ENCODE data around the gene CHMP4A.

Gene CHMP4A

DNA sequence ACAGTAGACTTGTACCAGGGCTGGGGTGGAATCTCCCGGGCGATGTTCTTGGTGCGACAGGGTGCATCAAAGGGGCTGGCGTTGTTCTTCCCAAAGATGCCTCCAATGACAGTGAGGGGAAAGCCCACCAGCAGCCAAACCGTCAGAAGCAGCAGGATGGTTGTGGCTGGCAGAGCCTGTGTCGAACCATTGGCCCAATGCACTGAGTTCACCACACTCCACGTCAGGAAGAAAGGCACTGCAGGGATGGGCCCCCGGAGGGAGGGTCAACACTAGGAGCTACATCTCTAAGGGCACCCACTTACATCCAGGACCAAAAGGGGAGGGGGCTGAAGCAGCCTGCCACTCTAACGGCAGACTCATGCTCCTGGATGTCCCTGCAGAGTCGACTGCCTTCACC is 22.9 kb downstream of the CHMP4A start:
- TF ChIP-seq, protein P1, sequence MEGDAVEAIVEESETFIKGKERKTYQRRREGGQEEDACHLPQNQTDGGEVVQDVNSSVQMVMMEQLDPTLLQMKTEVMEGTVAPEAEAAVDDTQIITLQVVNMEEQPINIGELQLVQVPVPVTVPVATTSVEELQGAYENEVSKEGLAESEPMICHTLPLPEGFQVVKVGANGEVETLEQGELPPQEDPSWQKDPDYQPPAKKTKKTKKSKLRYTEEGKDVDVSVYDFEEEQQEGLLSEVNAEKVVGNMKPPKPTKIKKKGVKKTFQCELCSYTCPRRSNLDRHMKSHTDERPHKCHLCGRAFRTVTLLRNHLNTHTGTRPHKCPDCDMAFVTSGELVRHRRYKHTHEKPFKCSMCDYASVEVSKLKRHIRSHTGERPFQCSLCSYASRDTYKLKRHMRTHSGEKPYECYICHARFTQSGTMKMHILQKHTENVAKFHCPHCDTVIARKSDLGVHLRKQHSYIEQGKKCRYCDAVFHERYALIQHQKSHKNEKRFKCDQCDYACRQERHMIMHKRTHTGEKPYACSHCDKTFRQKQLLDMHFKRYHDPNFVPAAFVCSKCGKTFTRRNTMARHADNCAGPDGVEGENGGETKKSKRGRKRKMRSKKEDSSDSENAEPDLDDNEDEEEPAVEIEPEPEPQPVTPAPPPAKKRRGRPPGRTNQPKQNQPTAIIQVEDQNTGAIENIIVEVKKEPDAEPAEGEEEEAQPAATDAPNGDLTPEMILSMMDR (IDR thresholded peaks at IDR 0.05; ENCODE audit: low read depth, low read length, missing control alignments), result no peak
- no peak for DNase-seq (ENCODE audit: low read depth)
- H3K4me3 ChIP-seq (ENCODE audit: low read depth, low read length), result no peak overlapping the region

DNA sequence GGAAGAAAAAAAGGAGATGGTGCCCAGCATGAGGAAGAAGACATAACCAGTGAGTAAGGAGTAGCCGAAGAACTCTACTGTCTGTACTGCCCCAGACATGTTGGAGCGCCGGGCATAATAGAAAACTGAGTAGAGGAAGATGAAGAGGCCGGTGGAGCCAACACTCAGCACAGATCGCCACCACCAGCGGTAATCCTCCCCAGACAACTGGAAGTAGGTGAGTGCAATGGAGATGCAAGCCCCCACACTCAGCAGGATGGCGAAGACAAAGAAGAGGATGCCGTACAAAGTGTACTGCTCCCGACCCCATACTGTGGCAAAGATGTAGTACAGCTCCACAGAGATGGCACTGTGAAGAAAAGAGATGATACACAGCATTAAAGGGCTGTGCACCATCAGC is 23.8 kb downstream of the CHMP4A start:
- no peak overlapping the region for H3K4me3 ChIP-seq (ENCODE audit: low read depth, low read length)
- TF ChIP-seq, protein P1 (IDR thresholded peaks at IDR 0.05; ENCODE audit: low read depth, low read length, missing control alignments), result no peak
- no peak for DNase-seq (ENCODE audit: low read depth)

DNA sequence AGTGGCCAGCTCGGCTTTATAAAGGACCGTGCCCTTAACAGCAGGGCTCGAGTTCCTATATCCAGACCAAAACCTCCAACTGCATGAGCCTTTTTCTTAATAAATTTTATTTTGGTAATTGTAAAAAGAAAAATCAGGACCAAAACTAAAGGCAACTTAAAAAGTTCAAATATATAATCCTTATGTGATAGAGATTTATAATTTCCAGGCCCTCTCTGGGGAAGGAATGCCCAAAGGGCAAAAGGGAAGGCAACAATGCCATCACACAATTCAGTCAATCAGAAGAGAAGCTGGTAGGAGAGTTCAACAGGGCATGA is 24.3 kb downstream of the CHMP4A start:
- TF ChIP-seq, protein P1 (IDR thresholded peaks at IDR 0.05; ENCODE audit: low read depth, low read length, missing control alignments), result no peak
- no peak for DNase-seq (ENCODE audit: low read depth)
- peak overlapping the region; percentile 83 for H3K4me3 ChIP-seq (ENCODE audit: low read depth, low read length)

DNA sequence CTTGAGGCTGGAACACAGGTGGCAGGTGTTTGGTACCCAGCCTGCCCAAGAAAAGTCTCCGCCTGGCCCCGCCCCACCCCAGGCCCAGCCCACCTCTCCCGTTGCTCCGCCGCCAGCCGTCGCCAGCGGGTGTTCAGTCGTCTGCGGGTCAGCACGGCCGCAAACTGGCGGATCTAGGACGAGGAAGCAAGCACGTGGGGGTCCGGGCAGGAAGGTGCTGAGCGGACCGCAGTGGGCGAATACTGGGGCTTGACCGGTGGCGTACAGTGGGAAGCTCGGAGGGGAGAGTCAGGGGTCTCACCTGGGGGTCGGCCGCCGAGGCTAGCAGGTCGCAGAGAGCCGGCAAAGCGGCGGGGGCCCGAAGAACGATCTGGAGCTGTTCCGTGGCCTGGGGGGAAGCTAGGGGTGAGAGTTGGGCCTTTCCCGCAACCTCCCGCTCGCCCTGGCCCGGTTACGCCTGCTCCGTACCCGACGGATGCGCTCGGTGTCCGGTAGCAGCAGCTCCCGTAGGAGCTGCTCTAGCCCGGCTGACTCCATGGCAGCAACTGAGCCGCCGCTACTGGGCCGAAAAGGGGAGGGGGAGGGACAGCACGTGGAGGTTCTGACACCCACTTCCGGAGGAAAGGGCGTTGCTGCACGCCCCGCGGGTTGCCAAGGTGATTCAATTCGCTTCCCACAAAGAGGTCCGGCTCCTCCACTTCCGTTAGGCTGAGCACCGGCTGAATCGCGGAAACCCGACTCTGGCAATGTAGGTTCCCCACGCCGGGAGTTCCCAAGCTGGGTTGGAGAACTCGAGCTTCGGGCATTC is 24.8 kb downstream of the CHMP4A start, which contains the start of gene IPO4:
IPO4 (minus strand) TSS at position 566 of the 808 bp plus-strand sequence; CDS start at position 537, 29 bp downstream.
- DNase-seq (ENCODE audit: low read depth), result peak; percentile 97
- H3K4me3 ChIP-seq (ENCODE audit: low read depth, low read length), result peak within 1 kb of the TSS; percentile 83
- TF ChIP-seq, protein P1 (IDR thresholded peaks at IDR 0.05; ENCODE audit: low read depth, low read length, missing control alignments), result no peak

DNA sequence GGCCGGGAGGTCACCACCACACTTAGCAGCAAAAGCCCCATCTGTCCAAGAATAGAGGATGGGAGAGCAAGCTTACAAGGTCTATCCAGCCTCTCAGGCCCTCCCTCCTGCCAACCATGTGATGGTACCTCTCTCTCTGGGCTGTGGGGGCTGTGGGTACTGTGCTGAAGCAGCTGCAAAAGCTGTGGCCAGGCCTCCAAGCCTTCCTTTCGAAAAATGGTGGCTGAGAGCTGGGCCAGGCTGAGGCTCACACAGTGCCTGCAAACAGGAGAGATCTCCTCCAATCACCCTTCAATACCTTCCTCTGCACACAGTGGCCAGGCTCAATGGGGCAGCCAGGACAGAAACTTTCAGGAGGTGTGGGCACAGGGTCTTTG is 25.8 kb downstream of the CHMP4A start:
- DNase-seq (ENCODE audit: low read depth), result no peak
- H3K4me3 ChIP-seq (ENCODE audit: low read depth, low read length), result peak overlapping the region; percentile 83
- TF ChIP-seq, protein P1 (IDR thresholded peaks at IDR 0.05; ENCODE audit: low read depth, low read length, missing control alignments), result no peak

DNA sequence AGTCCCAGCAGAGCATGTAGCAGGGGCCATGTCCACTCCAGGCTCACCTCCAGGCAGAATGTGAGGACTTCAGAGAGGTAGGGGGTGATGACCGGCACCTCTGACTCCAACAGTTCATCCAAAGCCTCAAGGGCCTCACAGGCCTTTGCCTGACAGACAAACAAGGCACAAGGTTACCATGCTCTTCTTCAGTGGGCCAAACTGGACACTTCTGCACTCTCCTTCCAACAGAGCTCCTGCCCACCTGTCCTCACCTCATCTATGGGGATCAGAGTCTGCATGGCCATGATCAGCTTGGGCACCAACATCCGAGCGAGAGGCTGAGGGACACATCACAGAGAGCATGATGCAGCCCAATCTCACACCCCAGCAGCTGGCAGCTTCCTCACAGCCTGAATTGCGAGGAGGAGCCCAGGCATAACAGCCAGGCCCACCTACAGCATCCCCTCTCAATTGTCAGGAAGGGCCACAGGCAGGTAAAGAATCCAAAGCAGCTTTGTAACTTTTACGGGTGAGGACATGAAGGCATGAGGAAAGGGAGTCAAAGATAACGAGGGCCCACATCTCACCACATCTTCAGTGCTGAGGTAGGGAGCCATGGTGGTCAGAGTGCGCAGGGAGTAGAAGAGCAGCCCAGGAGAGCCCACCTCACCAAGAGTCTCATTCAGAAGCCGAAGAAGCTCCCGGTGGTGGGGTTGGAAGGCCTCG is 26.3 kb downstream of the CHMP4A start:
- TF ChIP-seq, protein P1 (IDR thresholded peaks at IDR 0.05; ENCODE audit: low read depth, low read length, missing control alignments), result no peak
- DNase-seq (ENCODE audit: low read depth), result no peak
- H3K4me3 ChIP-seq (ENCODE audit: low read depth, low read length), result no peak overlapping the region
